NOMO-1 treated with dmso at 0.1 percent for 144 hours (cell line): ENCODE measurements around the gene KRTAP25-1.

ENCODE experiments used
- DNase-seq: peaks from one replicate; lab custom pipeline; 2025; ENCODE audit not compliant: unreplicated experiment; lab: John Stamatoyannopoulos, UW

The KRTAP25-1 gene

GRCh38 chr21:30289215-30289614, at the start of gene KRTAP25-1:
TSS of gene KRTAP25-1 (minus strand) at chr21:30289514. CDS start at chr21:30289490, 24 bp downstream.
- no peak for DNase-seq

DNA sequence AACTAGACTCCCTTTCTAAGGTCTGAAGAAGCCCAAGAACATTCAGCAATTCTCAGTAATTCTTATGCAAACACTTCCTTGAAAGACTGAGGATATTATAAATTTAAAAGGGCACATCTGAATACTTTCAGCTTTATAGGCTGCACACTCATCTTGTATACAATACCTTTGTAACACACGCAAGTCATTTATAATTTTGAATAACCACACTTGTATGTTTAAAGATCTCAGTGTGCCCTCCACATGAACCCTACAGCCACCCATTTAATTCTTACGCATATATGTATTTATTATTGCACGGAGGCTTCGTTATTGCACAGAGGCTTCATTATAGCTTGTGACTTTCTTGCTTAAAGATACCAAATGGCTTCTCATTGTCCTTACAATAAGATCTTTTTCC, 49.4 kb upstream of the KRTAP25-1 start:
- no peak for DNase-seq

DNA sequence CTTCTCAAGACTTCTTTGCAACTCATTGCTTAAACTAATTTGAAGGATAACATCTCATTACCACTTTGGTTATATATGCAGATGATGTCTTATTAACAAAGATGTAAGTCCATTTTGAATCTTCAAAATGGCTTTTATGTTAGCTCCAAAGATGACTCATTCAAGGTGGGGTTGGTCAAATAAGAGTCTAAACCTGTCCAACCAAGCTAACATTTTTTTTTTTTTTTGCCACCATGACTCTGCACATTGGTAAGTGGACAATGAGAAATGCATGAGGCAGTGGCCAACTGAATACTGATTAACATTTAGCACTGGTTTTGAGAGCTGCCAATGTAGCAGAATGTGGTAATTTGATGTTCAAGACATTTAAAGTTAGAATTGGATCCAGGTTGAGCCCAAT, 48.5 kb upstream of the KRTAP25-1 start:
- DNase-seq = no peak

DNA sequence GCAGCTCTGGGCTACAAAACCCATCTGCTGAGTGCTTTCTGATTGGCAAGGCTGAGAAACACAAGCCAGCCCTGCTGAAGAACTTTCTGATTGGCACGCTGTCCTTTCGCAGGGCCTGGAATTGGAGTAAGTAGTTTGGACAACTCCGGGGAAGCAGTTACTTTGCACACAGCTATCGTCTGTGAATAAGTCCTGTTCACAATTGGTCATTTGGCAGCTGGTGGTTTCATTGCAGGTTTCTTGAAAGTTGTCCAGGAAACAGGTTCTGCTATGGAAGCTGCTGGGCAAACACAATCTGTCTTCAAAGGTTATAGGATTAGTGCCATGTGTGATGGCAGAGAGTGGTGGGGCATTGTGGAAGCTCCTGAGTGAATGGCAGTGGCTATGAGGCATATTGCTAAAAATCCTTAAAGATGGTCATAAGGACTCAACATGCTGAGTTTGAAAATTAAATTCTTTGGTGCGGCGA, 48.0 kb upstream of the KRTAP25-1 start, which contains the start of gene KRTAP27-1:
TSS of gene KRTAP27-1 (minus strand) at position 419 of the 469 bp plus-strand sequence. CDS start at position 393, 26 bp downstream.
- DNase-seq = no peak

- DNase-seq = no peak
Observed at GRCh38 chr21:30336596-30336995, 47.3 kb upstream of the KRTAP25-1 start.

DNA sequence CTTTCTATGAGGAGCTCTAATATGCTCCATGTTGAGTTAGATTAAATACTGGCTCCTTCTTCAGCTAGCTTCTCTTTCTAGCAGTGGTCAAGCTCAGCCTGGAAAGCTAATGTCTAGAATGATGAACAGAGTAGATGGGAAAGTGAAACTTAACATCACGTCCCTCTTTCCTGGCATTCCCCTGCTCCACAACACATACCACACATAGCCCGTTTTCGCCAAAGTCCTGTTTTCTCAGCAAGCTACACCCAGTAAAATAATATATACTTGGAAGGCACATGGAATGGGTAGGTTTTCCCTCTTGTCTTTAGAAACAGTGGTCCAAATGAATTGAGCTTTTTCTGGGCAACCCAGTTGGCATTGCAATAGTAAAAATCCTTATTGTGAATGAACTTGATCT, 44.4 kb upstream of the KRTAP25-1 start:
- DNase-seq = no peak

- no peak for DNase-seq
Observed at GRCh38 chr21:30332681-30333080, 43.4 kb upstream of the KRTAP25-1 start.

GRCh38 chr21:30329203-30329875, 40.0 kb upstream of the KRTAP25-1 start:
- no peak for DNase-seq

DNA sequence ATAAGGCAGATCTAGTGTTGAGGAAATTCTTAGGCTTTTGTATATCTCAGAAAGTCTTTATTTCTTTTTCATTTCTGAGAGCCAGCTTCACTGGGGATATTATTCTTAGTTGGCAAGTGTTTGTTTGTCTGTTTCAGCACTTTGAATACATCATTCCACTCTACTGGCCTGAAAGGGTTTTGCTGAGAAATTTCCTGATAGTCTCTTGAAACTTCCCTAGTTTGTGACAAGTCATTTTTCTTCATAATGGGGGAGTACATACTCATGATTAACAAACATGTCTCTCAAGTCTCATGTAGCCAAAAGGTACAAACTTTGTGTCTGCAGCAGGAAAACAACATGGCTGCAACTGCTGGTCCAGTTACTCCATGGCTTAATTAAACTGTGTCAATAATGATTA, 37.1 kb upstream of the KRTAP25-1 start:
- DNase-seq = no peak

GRCh38 chr21:30320215-30320614, 30.9 kb upstream of the KRTAP25-1 start, which contains the start of gene KRTAP26-1:
TSS of gene KRTAP26-1 (minus strand) at chr21:30320315. CDS start at chr21:30320035, 280 bp downstream.
- no peak for DNase-seq

- no peak for DNase-seq
Observed at GRCh38 chr21:30315701-30316100, 26.4 kb upstream of the KRTAP25-1 start.

DNA sequence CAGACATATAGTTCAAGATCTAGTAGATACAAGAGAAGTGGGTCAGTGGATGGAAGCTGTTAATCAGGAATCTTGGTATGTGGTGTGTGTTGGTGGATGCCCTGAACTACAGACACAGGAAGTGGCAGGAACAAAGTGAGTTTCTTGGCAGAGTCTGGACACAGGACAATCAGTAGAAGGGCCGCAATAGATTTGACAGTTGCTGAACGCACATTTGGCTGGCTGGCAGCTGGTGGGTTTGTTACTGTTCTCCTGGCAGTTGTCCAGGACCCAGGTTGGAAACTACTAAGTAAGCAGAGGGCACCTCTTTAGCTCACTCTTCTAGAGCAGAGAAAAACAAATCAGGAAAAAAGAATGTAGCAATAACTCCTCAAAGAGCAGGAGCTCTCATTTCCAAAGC, 17.6 kb upstream of the KRTAP25-1 start:
- no peak for DNase-seq

DNA sequence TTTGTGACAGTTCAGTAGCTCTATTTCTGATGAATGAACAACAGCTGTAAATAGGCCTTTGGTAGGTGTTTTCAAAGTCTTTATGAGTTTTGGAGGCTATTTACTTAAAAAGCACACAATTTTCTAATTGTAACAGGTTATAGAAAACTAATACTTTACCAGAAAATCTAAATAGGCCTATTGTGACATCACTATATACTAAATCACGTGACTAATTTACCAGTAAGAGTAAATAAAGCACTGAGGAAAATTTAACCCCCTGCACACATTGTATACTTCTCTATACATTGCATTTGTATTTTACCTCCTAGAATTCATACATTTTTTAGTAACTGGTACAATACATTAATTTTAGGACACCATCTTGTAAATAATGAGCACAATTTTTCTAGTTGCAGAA, 15.8 kb upstream of the KRTAP25-1 start:
- no peak for DNase-seq

- no peak for DNase-seq
Observed at GRCh38 chr21:30282850-30283249, 6.5 kb downstream of the KRTAP25-1 start, which contains the start of gene KRTAP24-1. TSS of gene KRTAP24-1 (minus strand) at chr21:30282950. CDS start at chr21:30282932, 18 bp downstream.

- no peak for DNase-seq
Observed at GRCh38 chr21:30271611-30272010, 17.7 kb downstream of the KRTAP25-1 start.

GRCh38 chr21:30271156-30271555, 18.2 kb downstream of the KRTAP25-1 start:
- DNase-seq = no peak

DNA sequence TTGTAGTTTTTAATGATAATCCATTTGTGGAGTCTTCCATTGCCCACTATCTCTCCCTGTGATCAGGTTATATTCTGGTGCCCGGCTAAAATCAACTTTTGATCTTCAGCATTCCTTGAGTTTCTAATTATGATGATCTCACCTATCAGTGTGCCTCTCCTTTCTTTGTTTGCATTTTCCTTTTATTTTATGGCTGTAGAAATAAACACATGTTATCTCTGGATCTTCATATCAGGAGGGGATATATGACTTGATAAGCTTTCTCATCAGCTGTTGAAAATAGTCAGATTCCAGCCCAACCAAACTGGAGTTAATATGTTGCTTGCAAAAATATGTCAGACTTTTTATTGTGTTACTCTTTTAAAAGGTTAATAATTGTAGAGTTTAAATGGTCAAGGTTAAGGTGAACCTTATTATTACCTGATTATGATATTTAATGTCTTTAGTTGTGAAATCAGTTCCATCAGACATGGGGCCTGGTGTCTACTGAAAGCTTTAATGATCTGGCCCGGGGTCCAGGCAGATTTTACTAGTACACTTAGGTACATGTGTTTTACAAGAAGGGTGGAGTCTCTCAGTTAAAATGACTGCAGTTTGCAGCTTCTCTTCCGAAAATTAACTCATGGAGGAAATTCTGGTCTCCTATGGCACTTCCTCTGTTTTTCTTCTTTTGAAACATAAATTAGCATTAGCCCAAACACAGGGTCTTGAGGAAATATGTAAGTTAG, 19.3 kb downstream of the KRTAP25-1 start:
- DNase-seq = no peak

DNA sequence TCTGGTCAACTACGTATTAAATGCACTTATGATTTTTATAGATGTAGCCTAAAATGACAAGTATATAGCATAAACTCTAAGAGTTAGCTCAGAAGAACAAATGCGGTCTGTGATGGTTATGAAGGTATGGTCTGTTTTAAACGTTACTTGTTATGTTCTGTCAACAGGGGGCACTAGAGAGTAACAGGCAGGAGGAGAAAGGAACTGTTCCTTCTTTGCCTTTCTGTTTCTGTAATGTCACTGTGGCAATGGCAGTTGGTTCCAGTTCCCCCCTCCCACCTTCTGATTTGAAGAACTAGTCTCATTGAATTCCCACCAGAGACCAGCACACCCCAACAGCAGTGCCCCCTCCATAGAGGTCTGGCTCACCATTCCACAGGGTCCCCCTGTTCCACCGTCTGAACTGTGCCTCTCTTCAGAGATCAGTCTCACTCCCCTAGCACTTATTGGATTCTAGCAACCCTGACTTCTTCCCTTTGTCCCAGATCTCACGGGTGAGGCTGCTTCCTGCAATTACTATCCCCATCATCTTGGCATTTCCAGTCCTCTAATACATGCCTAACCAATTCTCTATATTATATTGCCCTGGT, 20.6 kb downstream of the KRTAP25-1 start:
- no peak for DNase-seq

GRCh38 chr21:30257773-30258172, 31.5 kb downstream of the KRTAP25-1 start:
- no peak for DNase-seq

DNA sequence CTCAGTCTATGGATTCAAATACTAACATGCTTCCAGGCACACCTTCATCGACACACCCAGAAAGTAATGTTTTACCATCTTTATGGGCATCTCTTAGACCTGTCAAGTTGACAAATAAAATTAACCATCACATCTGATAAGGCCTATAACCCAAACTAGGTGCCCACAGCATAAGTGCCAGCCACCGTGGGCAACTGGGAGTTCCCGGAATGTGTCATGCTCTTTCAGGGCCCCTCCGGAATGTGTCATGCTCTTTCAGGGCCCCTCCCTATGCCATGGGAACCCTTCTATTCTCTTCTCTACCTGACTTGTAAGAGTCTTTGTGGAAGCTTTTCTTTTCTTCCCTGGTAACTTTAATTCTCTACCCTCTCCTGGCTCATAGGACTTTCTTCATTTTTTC, 33.2 kb downstream of the KRTAP25-1 start:
- no peak for DNase-seq

DNA sequence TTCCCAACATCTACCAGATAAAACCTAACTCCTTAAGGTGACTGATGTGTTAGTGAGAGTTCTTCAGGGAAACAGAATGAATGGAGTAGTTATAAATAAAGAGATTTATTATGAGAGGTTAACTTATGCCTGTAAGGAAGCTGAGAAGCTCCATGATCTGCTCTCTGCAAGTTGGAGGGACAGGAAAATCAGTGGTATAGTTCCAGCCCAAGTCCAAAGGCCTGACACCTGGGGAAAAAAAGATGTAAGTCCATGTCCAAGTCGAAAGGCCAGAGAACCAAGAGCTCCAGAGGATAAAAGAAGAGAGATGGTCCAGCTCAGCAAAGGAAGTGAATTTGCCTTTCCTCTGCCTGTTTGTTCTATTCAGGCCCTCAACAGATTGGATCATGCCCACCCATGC, 33.6 kb downstream of the KRTAP25-1 start:
- DNase-seq = no peak

DNA sequence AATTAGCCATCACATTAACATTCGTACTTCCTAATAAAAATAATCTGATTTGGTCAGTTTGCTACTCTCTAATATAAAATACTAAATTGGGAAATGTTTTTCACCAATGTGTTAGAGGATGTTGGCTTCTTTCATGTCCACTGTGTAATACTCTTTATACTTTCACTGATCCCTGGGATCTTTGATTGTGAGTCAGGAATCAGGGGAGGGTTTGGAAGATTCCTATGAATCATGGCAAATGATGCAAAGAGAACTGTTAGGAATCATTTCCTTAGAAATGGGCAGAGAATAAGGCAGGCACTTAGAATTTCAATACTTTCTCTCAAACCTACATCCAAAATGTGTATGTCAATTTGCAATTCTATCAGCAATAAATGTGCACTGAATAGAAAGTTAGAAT, 37.5 kb downstream of the KRTAP25-1 start:
- DNase-seq = no peak
